Hepatocyte (in vitro differentiated cells): ENCODE measurements around the gene PRR5.

ENCODE experiments used
- CTCF ChIP-seq: fragments of 200-600 bp; sonication (generic); IDR thresholded peaks from 2 replicates; pipeline ENCODE4 v1.5.1; 2016; ENCODE audit warnings: antibody characterized with exemption, mild to moderate bottlenecking; ENCODE audit not compliant: poor library complexity
- EZH2phosphoT487 ChIP-seq: fragments of 200-600 bp; sonication (generic); IDR thresholded peaks from one replicate; pipeline ENCODE4 v1.6.1; 2018; ENCODE audit warnings: antibody characterized with exemption, mild to moderate bottlenecking, low read depth, moderate library complexity; ENCODE audit not compliant: unreplicated experiment, severe bottlenecking

- TF ChIP-seq CTCF (no peak), EZH2phosphoT487 (no peak)
Measured at GRCh38 chr22:44661659-44662569, 40.1 kb upstream of the PRR5 start.
